Right hindlimb (tissue), 1 donor: ENCODE data around the gene PPM1M.
A peak's percentile ranks its signal among the peaks of the same experiment; 100 is the strongest.
"Not testable (repeated sequence)": the region's sequence is repeated elsewhere in the genome, so short reads cannot be mapped to it uniquely, and the experiment has no call there.

Experiments
- DNase-seq: peaks from one replicate; pipeline ENCODE4 v3.0.0-alpha.2; 2018

Gene PPM1M

DNA sequence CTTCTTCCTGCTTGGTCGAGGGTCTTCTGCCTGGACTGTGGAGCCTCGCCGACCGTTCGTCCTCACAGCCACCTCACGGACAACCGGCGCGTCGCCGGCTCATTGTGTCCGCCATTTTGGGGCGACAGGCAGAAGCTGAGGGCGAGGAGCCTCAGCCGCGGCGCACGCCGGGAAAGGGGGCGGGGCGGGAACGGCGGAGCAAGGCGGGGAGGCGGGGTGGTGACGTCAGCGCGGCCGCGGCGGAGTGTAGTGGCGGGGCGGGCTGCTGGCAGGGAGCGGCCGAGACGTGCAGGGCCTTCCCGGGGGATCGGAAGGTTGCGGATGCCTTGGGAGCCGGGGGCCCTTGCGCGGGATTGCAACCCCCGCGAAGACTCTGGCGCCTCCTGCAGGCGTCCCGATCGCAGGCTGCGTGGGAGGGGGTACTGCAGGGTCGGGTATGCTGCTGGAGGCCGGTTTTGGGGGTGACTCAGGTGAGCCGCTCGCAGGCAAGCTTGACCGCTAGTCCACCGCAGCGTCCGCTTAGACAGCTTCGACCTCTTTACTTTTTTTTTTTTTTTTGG, 33.0 kb downstream of the PPM1M start, which contains the start of gene WDR82:
WDR82 (minus strand) TSS at position 140 of the 560 bp plus-strand sequence. CDS start 288 bp downstream, outside the sequence.
- peak; percentile 98 for DNase-seq

- no peak for DNase-seq
Observed at GRCh38 chr3:52279596-52279995, 34.0 kb downstream of the PPM1M start.

- no peak for DNase-seq
Observed at GRCh38 chr3:52280050-52280461, 34.5 kb downstream of the PPM1M start.

- DNase-seq = no peak
Observed at GRCh38 chr3:52281981-52282801, 36.6 kb downstream of the PPM1M start.

DNA sequence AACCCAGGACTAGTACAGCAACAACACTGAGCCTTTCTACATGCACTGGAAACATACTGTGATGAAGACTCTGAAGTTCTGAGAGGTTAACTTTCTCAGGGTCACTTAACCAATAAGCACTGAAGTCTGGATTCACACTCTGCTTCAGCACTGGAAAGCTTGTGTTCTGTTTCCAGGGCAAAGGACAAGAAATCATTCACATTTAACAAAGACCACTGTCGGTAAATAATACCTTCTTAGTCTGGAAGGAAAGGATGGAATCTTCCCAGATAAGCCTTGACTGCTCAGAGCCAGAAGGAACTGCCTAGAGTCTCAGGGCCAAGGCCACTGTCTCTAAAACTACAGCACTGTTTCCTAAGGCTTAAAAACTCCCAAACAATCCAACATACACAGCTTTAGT, 37.7 kb downstream of the PPM1M start:
- no peak for DNase-seq

DNA sequence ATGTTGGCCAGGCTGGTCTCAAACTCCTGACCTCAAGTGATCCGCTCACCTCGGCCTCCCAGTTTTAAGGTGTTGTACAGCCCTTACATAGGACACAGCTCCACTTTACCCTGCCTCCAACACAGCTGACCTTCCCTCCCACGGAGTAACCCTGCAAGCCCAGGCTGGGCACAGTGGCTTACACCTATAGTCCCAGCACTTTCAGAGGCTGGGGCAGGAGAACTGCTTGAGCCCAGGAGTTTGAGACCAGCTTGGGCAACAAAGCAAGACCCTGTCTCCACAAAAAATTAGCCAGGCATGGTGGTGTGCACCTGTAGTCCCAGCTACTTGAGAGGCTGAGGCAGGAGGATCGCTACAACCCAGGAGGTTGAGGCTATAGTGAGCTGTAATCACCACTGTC, 38.5 kb downstream of the PPM1M start:
- not testable (repeated sequence) for DNase-seq

DNA sequence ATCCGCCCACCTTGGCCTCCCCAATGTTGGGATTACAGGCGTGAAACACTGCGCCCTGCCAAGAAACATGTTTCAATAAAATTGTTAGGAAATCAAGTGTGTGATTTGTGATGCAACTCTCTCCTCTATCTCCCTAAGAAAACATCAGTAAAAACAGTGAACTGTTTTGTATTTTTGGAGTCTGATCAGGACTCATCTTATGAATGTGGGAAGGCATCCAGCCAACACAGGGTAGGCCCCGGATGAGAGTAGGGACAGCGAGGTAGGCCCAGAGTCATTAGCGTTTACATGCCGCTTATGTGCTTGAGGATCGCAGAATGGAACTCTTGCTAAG, 41.2 kb downstream of the PPM1M start:
- no peak for DNase-seq

DNA sequence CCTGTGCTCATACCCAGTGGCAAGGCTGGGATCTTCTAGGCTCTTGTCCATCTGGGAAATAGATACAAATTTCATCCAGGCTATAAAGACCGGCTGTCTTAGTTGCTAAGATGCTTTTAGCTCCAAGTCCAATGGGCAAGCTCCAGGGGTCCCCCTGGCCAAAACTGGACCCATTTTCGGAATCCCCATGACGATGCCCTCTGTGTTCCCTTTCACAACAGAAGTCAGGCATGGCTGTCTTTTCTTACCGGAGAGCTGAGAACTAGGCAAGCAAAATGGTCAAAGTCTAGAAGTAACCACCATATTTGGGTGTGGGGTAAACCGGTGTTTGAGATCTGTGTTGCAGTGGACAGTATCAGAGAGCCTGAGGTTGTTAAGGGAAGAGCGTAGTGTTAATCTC, 43.1 kb downstream of the PPM1M start:
- DNase-seq = no peak

GRCh38 chr3:52289338-52289746, 43.8 kb downstream of the PPM1M start:
- no peak for DNase-seq

GRCh38 chr3:52289747-52290595, 44.4 kb downstream of the PPM1M start:
- no peak for DNase-seq

- no peak for DNase-seq
Observed at GRCh38 chr3:52290596-52291507, 45.3 kb downstream of the PPM1M start.

GRCh38 chr3:52291508-52292181, 46.1 kb downstream of the PPM1M start:
- no peak for DNase-seq

GRCh38 chr3:52292247-52293065, 46.9 kb downstream of the PPM1M start:
- DNase-seq = no peak

- no peak for DNase-seq
Observed at GRCh38 chr3:52293491-52294319, 48.1 kb downstream of the PPM1M start.

- DNase-seq = no peak
Observed at GRCh38 chr3:52294320-52295150, 49.0 kb downstream of the PPM1M start.

DNA sequence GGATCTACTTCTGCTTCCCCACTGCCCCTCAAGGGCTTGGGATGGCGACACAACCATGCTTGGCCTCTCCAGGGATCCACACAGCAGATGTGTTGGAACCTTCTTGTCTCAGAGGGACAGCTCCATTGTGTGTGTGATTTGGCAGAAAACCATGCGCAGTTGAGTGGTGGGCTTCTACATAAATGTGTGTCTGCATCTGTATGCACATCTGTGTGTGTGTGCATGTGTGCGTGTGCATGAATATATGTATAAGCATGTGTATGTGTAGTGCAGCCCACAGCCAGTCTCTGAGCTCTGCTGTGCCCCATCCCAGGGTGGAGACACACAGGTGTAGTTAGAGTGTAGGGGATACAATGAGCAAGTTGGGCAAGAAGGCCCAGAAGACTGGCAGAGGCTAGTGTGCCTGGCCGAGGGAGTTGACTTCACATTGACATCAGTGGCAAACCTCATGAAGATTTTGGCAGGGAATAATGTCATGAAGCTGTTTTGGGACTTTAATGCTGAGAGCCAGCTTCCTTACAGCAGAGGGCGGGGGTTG, 50.2 kb downstream of the PPM1M start:
- DNase-seq = no peak

DNA sequence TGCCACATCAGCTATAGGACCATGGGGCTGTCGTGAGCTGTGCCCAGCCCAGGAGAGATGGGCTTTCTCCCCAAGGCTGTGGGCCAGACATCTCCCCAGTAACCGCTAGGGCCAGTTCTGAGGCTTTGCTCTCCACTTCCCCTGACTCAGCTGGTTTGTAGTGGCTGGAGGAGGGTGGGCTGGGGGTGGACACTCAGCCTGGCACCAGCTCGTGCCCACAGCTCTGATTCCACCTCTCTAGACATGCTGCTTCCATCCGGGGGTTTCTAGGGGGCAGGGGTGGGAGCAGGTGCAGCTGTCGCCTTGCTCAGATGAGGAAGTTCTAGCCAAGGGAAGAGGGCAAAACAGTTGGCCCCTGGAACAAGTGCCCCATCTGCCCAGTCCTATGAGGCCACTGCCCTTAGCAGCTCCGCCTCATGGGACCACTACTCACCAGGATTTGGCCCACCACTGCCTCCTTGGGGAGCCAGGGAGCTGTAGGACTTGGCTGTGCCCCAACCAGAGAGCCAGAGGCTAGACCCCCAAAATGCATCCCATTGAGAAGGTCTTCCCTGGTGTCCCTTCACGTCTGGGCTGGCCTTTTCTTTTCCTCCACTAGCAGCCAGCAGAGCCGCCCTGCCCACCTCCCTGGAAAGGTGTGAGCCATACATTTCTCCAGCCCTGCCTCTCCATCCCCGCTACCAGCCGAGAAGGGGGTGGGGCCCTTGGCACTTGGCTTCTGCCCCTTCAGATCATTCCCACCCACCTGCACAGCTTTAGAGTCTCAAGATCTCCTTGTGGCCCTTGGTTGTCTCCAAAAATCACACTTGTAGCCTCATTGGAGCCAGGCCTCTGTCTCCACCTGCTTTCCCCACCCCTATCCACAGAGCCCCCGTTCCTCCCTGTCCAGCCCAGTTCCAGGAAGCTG, 51.9 kb downstream of the PPM1M start:
- DNase-seq = no peak
